ENCODE data around the gene SGPP1. TPM values are rescaled to one million over a fixed set of nuclear protein-coding genes. Genes with fewer than 3 reads are reported as not detected.
"Not testable (repeated sequence)": the region's sequence is repeated elsewhere in the genome, so short reads cannot be mapped to it uniquely, and the experiment has no call there.

The SGPP1 gene
- total RNA-seq, 2 donors from 2014 or later = 23.1 to 24.4 TPM

- TF ChIP-seq CTCF (IDR thresholded peaks at IDR 0.05) (no peak), POLR2A (IDR thresholded peaks at IDR 0.05) (no peak)
- peaks cover 27% of the 10 kb centered on the region for H3K4me1 ChIP-seq
- H3K9me3 ChIP-seq = no peaks in the 10 kb centered on the region
- intact Hi-C loops (cut with DNase I) = no loop called here
- DNase-seq = no peak
- peak overlapping the region in 3 of 4 donors; percentile 28 to 69 (median 47) for H3K27ac ChIP-seq
- no peaks in the 10 kb centered on the region for H3K27me3 ChIP-seq
- no peak overlapping the region for H3K4me3 ChIP-seq
- peak; percentile 69 for ATAC-seq
- no peaks in the 10 kb centered on the region for H3K36me3 ChIP-seq (replicated peaks in 1 of 2; ENCODE audit: insufficient read depth in 1 of 2, low read depth in 2 of 2)
These were observed 57.2 kb downstream of the SGPP1 start for GRCh38 chr14:63670692-63671091.

- H3K27me3 ChIP-seq = no peaks in the 10 kb centered on the region
- no peak overlapping the region for H3K27ac ChIP-seq
- WGBS, 2 donors = 64 to 71% methylated on average over 1 of the region's 1 CpG
- H3K4me1 ChIP-seq = peaks cover 19% of the 10 kb centered on the region
- intact Hi-C loops (cut with DNase I) = no loop called here
- H3K36me3 ChIP-seq (replicated peaks in 1 of 2; ENCODE audit: insufficient read depth in 1 of 2, low read depth in 2 of 2) = no peaks in the 10 kb centered on the region
- ATAC-seq = no peak
- no peak for DNase-seq
- TF ChIP-seq POLR2A (IDR thresholded peaks at IDR 0.05) (no peak), CTCF (IDR thresholded peaks at IDR 0.05) (no peak)
- no peaks in the 10 kb centered on the region for H3K9me3 ChIP-seq
- H3K4me3 ChIP-seq = no peak overlapping the region
These were observed 61.5 kb downstream of the SGPP1 start for GRCh38 chr14:63666335-63666734.

- intact Hi-C loops (cut with DNase I) = no loop called here
- no peaks in the 10 kb centered on the region for H3K9me3 ChIP-seq
- H3K4me3 ChIP-seq = no peak overlapping the region
- WGBS, 2 donors = 73 to 100% methylated on average over 1 to 12 of the region's 12 CpGs
- peak overlapping the region in 2 of 4 donors; percentile 4 to 26 for H3K27ac ChIP-seq
- H3K4me1 ChIP-seq = peaks cover 35% of the 10 kb centered on the region
- TF ChIP-seq CTCF (IDR thresholded peaks at IDR 0.05) (peak in 1 of 7 experiments; percentile 12), POLR2A (IDR thresholded peaks at IDR 0.05) (no peak)
- DNase-seq (peak; percentile 61 to 82 (median 71)), ATAC-seq (peak; percentile 90)
- H3K27me3 ChIP-seq = no peaks in the 10 kb centered on the region
- no peaks in the 10 kb centered on the region for H3K36me3 ChIP-seq (replicated peaks in 1 of 2; ENCODE audit: insufficient read depth in 1 of 2, low read depth in 2 of 2)
These were observed 64.2 kb downstream of the SGPP1 start for GRCh38 chr14:63663428-63664341.

- no peaks in the 10 kb centered on the region for H3K9me3 ChIP-seq
- peaks cover 35% of the 10 kb centered on the region for H3K4me1 ChIP-seq
- no peaks in the 10 kb centered on the region for H3K27me3 ChIP-seq
- no peak for ATAC-seq
- DNase-seq = no peak
- 73 to 78% methylated on average over 5 to 8 of the region's 8 CpGs for WGBS, 2 donors
- H3K27ac ChIP-seq = peak overlapping the region in 1 of 4 donors; percentile 28
- no peak for TF ChIP-seq POLR2A (IDR thresholded peaks at IDR 0.05)
- TF ChIP-seq CTCF (IDR thresholded peaks at IDR 0.05) = no peak
- no peaks in the 10 kb centered on the region for H3K36me3 ChIP-seq (replicated peaks in 1 of 2; ENCODE audit: insufficient read depth in 1 of 2, low read depth in 2 of 2)
- intact Hi-C loops (cut with DNase I) = no loop called here
- no peak overlapping the region for H3K4me3 ChIP-seq
These were observed 65.1 kb downstream of the SGPP1 start for GRCh38 chr14:63662776-63663175.

GRCh38 chr14:63661881-63662280 lies 66.0 kb downstream of the SGPP1 start:
- H3K4me3 ChIP-seq; H3K27me3 ChIP-seq; H3K27ac ChIP-seq; DNase-seq; H3K36me3 ChIP-seq (replicated peaks in 1 of 2; ENCODE audit: insufficient read depth in 1 of 2, low read depth in 2 of 2); intact Hi-C loops (cut with DNase I); ATAC-seq; H3K9me3 ChIP-seq: not testable (repeated sequence)
- peaks cover 35% of the 10 kb centered on the region for H3K4me1 ChIP-seq
- WGBS, 2 donors = 92 to 96% methylated on average over 10 of the region's 10 CpGs
